Natural killer cell (primary cell): ENCODE data around the gene FAM107B. TPM values are rescaled to one million over a fixed set of nuclear protein-coding genes. Genes with fewer than 3 reads are reported as not detected.

Source experiments
- ATAC-seq, 3 donors: fragments of 150-1000 bp in 2 of 3; fragments of 200-7000 bp in 1 of 3; cut with Tn5 transposase; 1 replicate in 1 of 3; 2 replicates in 2 of 3; pipeline ENCODE4 v1.10.0; 2021; ENCODE audit warnings: mild to moderate bottlenecking in 2 of 3, moderate library complexity in 2 of 3
- DNase-seq, 2 donors: peaks; one replicate each; pipeline versions ENCODE4 v3.0.0 to v3.0.0-alpha.2; 2013 to 2021; ENCODE audit warnings: mixed read lengths in 1 of 2
- H3K27ac ChIP-seq: one replicate; pipeline ENCODE4 v1.5.1; 2013; ENCODE audit warnings: mild to moderate bottlenecking, low read length
- H3K27me3 ChIP-seq: one replicate; pipeline ENCODE4 v1.6.1; 2013; ENCODE audit warnings: low read length; ENCODE audit not compliant: control insufficient read depth, insufficient read depth
- H3K36me3 ChIP-seq: one replicate; pipeline ENCODE4 v1.6.1; 2013; ENCODE audit warnings: low read length; ENCODE audit not compliant: control insufficient read depth, insufficient read depth
- H3K4me1 ChIP-seq: one replicate; pipeline ENCODE4 v1.6.1; 2013; ENCODE audit warnings: low read length; ENCODE audit not compliant: control insufficient read depth, insufficient read depth
- H3K4me3 ChIP-seq: one replicate; pipeline ENCODE4 v1.5.1; 2013; ENCODE audit warnings: low read length
- H3K9me3 ChIP-seq: one replicate; pipeline ENCODE4 v1.6.1; 2013; ENCODE audit warnings: low read length; ENCODE audit not compliant: control insufficient read depth, insufficient read depth
- H3K27ac Mint-ChIP-seq, 2 donors: one replicate each; pipeline ENCODE4 v1.8.0; 2022; ENCODE audit warnings: mild to moderate bottlenecking in 2 of 2, mixed read lengths in 2 of 2, moderate library complexity in 1 of 2
- H3K27me3 Mint-ChIP-seq, 2 donors: one replicate each; pipeline ENCODE4 v1.8.0; 2022; ENCODE audit warnings: low read depth in 2 of 2, mixed read lengths in 2 of 2
- H3K36me3 Mint-ChIP-seq: one replicate; pipeline ENCODE4 v1.8.0; 2022; ENCODE audit warnings: mixed read lengths
- H3K4me1 Mint-ChIP-seq, 2 donors: one replicate each; pipeline ENCODE4 v1.8.0; 2022; ENCODE audit warnings: mixed read lengths in 2 of 2
- H3K4me3 Mint-ChIP-seq: one replicate; pipeline ENCODE4 v1.8.0; 2022; ENCODE audit warnings: mild to moderate bottlenecking, moderate library complexity, mixed read lengths
- H3K9me3 Mint-ChIP-seq, 2 donors: one replicate each; pipeline ENCODE4 v1.8.0; 2022; ENCODE audit warnings: mixed read lengths in 2 of 2
- CTCF ChIP-seq: fragments of 200-600 bp; IDR thresholded peaks from one replicate; pipeline ENCODE4 v1.8.0; 2022; ENCODE audit warnings: antibody characterized with exemption
- WGBS: methylation state at CpG from one replicate; pipeline ENCODE4 v1.1.7; 2013; ENCODE audit warnings: missing lambda C conversion rate; ENCODE audit not compliant: insufficient coverage; 5-methylcytosine and 5-hydroxymethylcytosine counted together
- intact Hi-C: fragments of 100-400 bp; cut with micrococcal nuclease; formaldehyde crosslinking; loops from one replicate; pipeline ENCODE4 v1.14.2; 2022
- total RNA-seq, 4 donors: library from RNA; stranded (reverse); fragments of 120-200 nt in 1 of 4; gene quantifications; one replicate each; pipeline versions ENCODE4 v1.2.3 to v1.2.4, GENCODE V29; 2013 to 2022

FAM107B gene
- total RNA-seq, 3 donors from 2014 or later (not counting 1 experiment from before 2014, with no cell fraction given) = 165 to 226 (median 224) TPM

GRCh38 chr10:14571866-14572507, 202.7 kb downstream of the FAM107B start:
- H3K4me1 ChIP-seq = peaks cover 48% of the 10 kb centered on the region
- peaks cover 61 to 63% of the 10 kb centered on the region in 2 donors for H3K4me1 Mint-ChIP-seq
- DNase-seq (peak; percentile 54 to 88), ATAC-seq (peak; percentile 57 to 69 (median 63))
- peaks cover 5% of the 10 kb centered on the region for H3K36me3 Mint-ChIP-seq
- no peaks in the 10 kb centered on the region for H3K9me3 ChIP-seq
- H3K27ac Mint-ChIP-seq = peak overlapping the region; percentile 95 to 98
- H3K36me3 ChIP-seq = peaks cover 13% of the 10 kb centered on the region
- intact Hi-C loops = loop anchor here (2.0 to 5.0 kb wide), 3 partner anchors 15 to 85 kb away; no protein-coding TSS in a partner anchor
- H3K27me3 Mint-ChIP-seq = no peaks in the 10 kb centered on the region
- no peaks in the 10 kb centered on the region for H3K27me3 ChIP-seq
- no peak for TF ChIP-seq CTCF
- H3K9me3 Mint-ChIP-seq = no peaks in the 10 kb centered on the region
- WGBS = 18% methylated on average over 10 of the region's 10 CpGs
- H3K4me3 Mint-ChIP-seq = peak overlapping the region; percentile 88
- H3K27ac ChIP-seq = peak overlapping the region; percentile 84
- H3K4me3 ChIP-seq = peak overlapping the region; percentile 24

- peak overlapping the region; percentile 84 for H3K27ac ChIP-seq
- 29% methylated on average over 1 of the region's 1 CpG for WGBS
- peaks cover 22% of the 10 kb centered on the region for H3K36me3 ChIP-seq
- H3K4me3 ChIP-seq = peak overlapping the region; percentile 24
- intact Hi-C loops = loop anchor here (2.0 to 5.0 kb wide), 2 partner anchors 14 to 87 kb away; no protein-coding TSS in a partner anchor
- Mint-ChIP-seq H3K4me1 (peaks cover 71 to 72% of the 10 kb centered on the region in 2 donors), H3K36me3 (peaks cover 14% of the 10 kb centered on the region), H3K27me3 (no peaks in the 10 kb centered on the region), H3K9me3 (peaks cover 0 to 2% of the 10 kb centered on the region in 2 donors), H3K27ac (peak overlapping the region; percentile 95 to 98), H3K4me3 (peak overlapping the region; percentile 88)
- peak; percentile 25 to 61 (median 59) for ATAC-seq
- DNase-seq = peak in 1 of 2 donors; percentile 53
- H3K27me3 ChIP-seq = no peaks in the 10 kb centered on the region
- TF ChIP-seq CTCF = no peak
- peaks cover 58% of the 10 kb centered on the region for H3K4me1 ChIP-seq
- H3K9me3 ChIP-seq = peaks cover 3% of the 10 kb centered on the region
Measured at GRCh38 chr10:14570800-14571199, 203.9 kb downstream of the FAM107B start.

GRCh38 chr10:14569274-14570060, 205.2 kb downstream of the FAM107B start:
- H3K36me3 ChIP-seq = peaks cover 22% of the 10 kb centered on the region
- Mint-ChIP-seq H3K27ac (peak overlapping the region; percentile 95 to 98), H3K36me3 (peaks cover 14% of the 10 kb centered on the region), H3K27me3 (no peaks in the 10 kb centered on the region), H3K4me3 (peak overlapping the region; percentile 88), H3K9me3 (peaks cover 0 to 2% of the 10 kb centered on the region in 2 donors), H3K4me1 (peaks cover 78 to 79% of the 10 kb centered on the region in 2 donors)
- H3K27ac ChIP-seq = peak overlapping the region; percentile 84
- WGBS = 36% methylated on average over 8 of the region's 9 CpGs
- no peak for TF ChIP-seq CTCF
- ATAC-seq = peak; percentile 28 to 52 (median 40)
- intact Hi-C loops = loop anchor here (2.0 to 5.0 kb wide), 2 partner anchors 13 to 88 kb away; no protein-coding TSS in a partner anchor
- H3K4me3 ChIP-seq = peak overlapping the region; percentile 24
- H3K9me3 ChIP-seq = peaks cover 3% of the 10 kb centered on the region
- H3K4me1 ChIP-seq = peaks cover 71% of the 10 kb centered on the region
- DNase-seq = peak in 1 of 2 donors; percentile 67
- H3K27me3 ChIP-seq = no peaks in the 10 kb centered on the region
